Stimulated activated naive CD4-positive, alpha-beta T cell treated with Interleukin-2 at 50 U/mL for 16 hours (primary cell): ENCODE results near the gene MFSD12.
"Not testable (repeated sequence)": the region's sequence is repeated elsewhere in the genome, so short reads cannot be mapped to it uniquely, and the experiment has no call there.

ENCODE experiments used
- DNase-seq: peaks from one replicate; lab custom pipeline; 2025; lab: John Stamatoyannopoulos, UW

Gene MFSD12

DNA sequence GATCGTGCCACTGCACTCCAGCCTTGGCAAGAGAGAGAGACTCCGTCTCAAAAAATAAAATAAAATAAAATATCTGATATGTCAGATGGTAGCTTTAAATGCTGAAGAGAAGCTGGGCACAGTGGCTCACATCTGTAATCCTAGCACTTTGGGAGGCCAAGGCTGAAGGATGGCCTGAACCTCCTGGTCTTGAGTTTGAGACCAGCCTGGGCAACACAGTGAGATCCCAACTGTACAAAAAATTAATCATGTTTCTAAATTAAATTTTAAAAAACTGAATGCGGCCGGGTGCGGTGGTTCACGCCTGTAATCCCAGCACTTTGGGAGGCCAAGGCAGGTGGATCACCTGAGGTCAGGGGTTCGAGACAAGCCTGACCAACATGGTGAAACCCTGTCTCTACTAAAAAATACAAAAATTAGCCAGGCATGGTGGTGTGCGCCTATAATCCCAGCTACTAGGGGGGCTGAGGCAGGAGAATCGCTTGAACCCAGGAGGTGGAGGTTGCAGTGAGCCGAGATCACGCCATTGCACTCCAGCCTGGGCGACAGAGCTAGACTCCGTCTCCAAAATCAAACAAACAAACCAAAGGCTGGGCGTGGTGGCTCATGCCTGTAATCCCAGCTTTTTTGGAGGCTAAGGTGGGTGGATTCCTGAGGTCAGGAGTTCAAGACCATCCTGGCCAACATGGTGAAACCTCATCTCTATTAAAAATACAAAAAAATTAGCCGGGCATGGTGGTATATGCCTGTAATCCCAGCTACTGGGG is 26.8 kb upstream of the MFSD12 start:
- DNase-seq: not testable (repeated sequence)

DNA sequence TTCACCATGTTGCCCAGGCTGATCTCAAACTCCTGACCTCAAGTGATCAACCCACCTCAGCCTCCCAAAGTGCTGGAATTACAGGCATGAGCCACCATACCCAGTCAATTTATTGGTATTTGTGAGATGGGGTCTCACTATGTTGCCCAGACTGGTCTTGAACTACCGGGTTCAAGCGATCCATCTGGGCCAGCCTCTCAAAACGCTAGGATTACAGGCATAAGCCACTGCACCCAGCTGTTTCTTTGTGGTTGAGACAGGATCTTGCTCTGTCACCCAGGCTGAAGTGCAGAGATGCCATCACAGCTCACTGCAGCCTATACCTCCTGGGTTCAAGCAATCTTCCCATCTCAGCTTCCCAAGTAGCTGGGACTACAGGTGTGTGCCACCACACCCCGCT is 24.4 kb upstream of the MFSD12 start:
- not testable (repeated sequence) for DNase-seq

DNA sequence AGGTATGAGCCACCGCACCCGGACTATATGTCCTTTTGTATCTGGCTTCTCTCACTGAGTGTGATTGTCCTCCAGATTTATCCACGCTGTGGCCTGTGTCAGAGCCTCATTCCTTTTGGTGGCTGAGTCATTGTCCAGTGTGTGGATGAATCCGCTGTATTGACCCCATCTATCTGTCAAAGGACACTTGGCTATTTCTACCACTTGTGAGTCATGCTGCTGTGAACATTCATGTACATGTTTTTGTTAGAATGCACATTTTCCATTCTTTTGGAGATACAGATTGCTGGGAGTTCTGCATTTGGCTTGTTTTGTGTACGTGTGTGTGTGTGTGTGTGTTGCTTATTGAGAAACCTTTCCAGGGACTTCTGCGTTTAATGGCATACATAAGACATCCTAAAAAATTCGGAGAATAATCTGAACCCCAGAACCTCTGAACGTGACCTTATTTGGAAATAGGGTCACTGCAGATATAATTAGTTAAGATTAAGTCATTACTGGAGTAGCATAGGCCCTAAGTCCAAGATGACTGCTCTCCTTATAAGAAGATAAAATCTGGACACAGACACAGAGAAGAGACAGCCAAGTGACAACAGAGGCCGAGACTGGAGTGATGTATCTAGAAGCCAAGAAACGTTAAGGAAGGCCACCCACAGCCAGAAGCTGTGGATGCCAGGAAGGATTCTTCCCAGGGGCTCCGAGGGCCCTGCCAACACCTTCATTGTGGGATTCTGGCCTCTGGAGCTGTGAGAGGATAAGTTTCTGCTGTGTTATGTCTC is 23.0 kb upstream of the MFSD12 start:
- no peak for DNase-seq

DNA sequence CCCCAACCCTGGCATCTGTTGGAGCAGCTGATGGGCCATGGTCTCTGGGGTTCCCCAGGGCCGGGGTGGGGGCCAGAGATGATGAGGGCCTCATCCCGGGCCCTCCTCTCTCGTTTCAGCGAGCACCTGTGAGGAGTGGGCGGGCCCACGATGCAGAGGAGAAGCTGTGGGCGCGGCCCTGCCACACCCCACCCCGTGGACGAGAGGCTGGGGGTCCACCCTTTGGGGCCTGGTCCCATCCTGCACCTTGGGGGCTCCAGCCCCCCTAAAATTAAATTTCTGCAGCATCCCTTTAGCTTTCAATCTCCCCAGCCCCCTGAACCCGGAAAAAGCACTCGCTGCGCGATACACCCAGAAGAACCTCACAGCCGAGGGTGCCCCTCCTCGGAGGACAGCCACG is 21.0 kb upstream of the MFSD12 start:
- DNase-seq: no peak

DNA sequence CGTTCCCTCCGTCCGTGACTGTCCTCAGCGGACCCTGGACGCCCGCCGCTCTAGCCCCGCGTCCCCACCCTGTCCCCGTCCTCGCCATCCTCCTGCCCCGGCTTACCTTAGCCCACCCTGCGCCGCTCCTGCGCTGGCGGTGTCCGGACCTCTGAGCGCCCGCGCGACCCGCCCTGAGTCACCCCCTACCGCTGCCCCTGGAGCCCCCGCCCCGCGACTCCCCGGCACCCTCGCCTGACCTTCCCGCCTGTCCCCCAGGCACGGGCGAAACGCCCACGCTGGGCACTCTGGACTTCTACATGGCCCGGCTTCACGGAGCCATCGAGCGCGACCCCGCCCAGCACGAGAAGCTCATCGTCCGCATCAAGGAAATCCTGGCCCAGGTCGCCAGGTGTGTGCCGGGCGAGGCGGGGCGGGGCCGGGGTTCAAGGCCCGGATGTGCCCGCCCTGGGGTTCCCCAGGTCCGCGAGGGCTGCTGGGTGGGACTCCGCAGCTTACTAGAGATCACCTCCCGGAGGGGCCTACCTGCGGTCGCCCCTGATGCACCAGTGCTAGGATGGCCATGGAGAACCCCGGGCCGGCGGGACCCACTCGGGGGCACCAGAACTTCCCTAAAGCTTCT is 20.4 kb upstream of the MFSD12 start:
- DNase-seq: no peak

DNA sequence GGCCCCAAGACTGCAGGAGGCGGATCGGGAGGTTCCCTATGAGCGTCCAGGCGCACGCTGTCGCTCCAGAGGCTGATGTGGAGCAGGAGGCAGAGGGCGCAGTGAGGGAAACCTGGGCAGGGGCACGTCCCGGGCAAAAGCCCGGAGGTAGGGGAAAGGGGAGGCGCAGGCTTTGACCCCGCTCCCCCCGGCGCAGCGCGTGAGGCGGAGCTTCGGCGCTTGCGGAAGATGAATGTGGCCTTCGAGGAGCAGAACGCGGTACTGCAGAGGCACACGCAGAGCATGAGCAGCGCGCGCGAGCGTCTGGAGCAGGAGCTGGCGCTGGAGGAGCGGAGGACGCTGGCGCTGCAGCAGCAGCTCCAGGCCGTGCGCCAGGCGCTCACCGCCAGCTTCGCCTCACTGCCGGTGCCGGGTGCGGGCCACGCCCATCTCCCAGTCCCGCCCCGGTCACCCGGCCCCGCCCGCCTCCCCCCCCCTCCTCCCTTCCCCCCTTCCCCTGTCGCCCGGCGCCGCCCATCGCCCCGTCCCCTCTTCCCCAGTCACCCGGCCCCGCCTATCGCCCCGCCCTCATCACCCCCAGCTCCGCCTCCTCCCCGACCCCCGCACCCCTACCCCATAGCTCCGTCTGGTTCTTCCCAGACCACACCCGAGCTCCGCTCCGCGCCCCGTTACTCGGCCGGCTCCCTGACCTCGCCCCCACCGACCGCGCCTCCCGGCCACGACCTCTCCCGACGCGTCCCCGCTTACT is 19.5 kb upstream of the MFSD12 start:
- DNase-seq: no peak

DNA sequence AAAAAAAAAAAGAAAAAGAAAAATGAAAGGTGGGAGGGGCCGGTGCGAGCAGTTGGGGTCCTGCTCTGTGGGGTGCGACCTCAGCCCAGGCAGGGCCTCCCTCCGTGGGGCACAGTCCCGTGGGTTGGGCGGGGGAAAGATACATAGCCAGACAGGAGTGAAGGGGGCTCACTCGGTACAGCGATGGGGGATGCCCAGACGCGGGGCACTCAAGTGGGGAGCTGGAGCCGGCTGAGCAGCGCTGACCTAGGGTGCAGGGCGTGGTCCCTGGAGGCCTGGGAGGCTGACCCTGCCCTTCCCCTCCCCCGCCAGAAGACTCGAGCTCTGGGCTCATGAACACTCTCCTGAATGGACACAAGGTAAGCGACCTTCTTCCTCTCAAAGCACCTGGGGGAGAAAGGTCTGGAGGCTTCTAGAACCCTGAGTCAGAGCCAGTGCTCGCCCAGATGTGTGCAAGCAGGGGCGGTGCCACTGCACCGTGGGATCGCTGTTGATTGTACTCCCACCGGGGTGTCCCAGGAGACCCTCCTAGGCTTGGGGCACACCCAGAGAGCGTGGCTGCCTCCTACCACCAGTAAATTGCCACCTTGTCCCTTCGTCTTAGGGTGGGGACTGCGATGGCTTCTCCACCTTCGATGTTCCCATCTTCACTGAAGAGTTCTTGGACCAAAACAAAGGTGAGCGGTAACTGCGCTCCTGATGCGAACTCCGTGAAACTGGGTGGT is 18.7 kb upstream of the MFSD12 start:
- no peak for DNase-seq

DNA sequence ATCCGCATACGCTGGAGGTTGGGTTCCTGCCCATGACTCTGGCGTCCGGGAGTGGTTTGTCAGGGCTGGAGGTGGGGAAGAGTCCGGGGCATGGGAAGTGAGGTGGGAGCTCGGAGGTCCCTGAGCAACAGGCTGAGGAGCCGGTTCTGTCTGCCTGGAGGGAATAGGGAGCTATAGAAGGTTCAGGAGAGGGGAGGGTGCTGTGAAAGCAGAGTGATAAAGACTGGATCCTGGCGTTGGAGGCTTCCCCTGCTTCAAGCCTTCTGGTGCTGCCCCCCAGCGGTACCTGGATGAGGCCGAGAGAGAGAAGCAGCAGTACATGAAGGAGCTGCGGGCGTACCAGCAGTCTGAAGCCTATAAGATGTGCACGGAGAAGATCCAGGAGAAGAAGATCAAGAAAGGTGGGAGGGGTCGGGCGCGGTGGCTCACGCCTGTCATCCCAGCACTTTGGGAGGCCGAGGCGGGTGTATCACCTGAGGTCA is 17.9 kb upstream of the MFSD12 start:
- peak; percentile 8 for DNase-seq

DNA sequence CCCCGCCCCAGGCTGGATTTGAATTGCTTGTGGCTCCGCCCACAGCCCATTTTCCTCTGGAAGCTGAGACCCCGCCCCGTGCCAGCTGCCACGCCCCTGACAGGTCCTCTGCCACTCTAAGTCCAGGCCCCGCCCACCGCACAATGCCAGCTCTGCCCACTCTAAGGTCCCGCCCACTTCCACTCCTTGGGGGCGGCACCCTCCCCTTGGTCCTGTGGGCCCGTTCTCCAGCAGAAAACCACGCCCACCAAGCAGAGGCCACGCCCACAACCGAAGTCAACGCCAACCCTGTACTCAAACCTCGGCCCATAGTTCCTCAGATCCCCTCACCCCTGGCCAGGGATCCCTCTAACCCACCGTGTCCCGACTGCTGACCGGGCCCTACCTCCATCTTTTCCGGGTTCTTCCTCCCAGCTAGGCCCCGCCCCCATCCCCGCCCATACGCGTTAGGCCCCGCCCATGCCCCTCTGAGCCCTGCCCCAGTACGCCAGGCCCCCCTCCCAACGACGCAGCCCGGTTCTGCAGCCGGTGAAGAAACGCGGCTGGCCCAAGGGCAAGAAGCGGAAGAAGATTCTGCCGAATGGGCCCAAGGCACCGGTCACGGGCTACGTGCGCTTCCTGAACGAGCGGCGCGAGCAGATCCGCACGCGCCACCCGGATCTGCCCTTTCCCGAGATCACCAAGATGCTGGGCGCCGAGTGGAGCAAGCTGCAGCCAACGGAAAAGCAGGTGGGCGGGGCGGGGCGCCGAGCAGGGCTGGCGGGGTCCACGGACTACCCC is 16.7 kb upstream of the MFSD12 start:
- DNase-seq: peak; percentile 78

DNA sequence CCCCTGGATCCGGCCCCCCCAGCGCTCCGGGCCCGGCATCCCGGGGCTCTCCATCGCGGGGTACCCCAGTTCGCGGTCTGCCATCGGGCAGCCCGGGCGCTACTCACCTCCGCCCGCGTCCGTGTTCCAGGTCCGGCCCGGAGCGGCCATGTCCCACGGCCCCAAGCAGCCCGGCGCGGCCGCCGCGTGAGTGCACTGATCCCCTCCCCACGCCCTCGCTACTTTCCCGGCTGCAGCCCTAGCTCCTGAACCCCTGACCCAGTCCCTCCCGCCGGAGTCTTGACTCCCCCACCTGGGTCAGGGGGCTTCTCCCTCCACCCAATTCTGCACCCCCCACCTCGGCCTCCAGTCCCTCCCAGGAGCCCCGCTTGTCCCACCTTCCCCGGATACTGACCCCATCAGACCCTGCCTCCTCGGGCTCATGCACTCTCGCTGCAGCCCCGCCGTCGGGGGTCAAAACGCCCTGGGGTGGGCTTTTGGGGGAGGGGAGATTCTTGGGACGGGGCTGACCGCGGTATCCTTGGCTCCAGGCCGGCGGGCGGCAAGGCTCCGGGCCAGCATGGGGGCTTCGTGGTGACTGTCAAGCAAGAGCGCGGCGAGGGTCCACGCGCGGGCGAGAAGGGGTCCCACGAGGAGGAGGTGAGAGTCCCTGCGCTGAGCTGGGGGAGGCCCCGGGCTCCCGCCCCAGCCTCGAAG is 15.9 kb upstream of the MFSD12 start:
- no peak for DNase-seq

DNA sequence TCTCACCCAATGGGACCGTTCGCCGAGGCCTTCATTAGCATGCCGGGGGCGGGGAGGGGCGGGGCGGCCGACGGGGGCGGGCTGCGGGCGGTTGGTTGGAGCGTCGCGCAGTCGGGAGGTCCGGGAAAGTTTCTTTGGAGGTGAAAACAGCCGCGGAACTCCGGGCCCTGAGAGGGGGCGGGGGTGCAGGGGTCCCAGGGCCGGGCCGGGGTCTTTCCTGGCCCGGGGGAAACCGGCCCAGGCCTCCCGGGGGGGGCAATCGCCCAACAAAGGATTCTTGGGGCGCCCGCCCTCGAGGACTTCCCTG is 15.4 kb upstream of the MFSD12 start, which contains the start of gene HMG20B:
Gene HMG20B, plus strand, starts transcription at position 90 of the 307 bp plus-strand sequence. CDS start 366 bp downstream, outside the sequence.
- DNase-seq: no peak

DNA sequence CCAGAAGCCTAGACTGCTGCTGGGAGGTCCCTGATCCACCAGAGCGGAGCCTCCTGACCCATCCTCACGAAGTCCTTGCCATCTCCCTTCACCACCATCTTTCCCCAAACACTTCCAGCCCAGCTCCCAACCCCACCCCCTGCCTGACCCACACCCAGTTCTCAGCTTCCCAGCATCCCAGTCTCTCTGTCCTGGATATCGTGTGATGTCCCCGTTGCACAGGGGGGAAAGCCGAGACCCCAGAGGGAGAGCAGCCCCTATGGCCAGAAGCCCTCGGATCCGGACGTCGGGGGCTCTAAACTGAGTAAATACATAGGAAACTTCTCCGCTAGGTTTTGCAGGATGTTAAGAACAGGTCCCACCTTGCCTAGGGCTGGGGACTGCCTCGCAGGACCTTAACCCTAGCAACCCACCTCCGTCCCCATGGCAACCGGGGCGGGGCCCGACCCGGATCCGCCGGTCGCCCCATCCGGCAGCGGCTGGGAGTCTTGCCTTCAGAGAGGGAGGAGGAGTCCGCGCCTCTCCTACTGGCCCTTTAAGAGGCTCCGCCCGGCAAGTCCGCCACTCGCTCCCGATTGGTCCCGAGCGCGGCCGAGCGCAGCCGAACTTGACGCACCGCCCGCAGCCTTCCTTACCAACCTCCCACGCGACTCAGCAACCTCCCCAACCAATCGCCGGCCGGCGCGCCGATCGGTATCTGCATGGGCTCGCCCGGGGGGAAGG is 14.9 kb upstream of the MFSD12 start:
- DNase-seq: peak; percentile 99

DNA sequence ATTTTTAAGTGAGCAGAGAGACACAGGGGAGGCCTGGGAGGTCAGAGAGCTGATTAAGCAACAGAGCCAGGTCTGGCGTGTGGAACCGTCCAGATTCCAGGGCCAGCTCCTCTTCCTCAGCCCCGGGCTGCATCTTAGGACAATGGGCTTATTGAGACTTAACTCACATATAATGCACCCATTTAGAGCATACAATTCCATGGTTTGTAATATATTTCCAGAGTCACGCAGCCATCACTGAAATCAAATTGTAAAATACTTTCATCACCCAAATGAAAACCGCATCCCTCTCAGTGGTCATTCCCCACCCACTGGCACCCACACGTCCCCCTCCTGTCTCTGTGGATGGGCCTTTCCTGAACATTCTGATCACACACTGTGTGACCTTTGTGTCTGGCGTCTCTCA is 13.2 kb upstream of the MFSD12 start:
- no peak for DNase-seq

DNA sequence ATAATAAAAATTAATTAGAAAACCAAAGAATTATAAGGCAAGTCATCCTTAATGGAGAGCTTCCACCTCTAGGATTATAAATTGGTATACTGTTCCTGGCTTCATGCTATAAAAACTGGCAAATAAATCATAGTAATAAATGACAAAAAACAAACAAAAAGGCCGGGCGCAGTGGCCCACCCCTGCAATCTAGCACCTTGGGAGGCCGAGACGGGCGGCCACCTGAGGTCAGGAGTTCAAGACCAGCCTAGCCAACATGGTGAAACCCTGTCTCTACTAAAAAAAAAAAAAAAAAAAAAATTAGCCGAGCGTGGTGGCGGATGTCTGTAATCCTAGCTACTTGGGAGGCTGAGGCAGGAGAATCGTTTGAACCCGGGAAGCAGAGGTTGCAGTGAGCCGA is 12.7 kb upstream of the MFSD12 start:
- DNase-seq: not testable (repeated sequence)

DNA sequence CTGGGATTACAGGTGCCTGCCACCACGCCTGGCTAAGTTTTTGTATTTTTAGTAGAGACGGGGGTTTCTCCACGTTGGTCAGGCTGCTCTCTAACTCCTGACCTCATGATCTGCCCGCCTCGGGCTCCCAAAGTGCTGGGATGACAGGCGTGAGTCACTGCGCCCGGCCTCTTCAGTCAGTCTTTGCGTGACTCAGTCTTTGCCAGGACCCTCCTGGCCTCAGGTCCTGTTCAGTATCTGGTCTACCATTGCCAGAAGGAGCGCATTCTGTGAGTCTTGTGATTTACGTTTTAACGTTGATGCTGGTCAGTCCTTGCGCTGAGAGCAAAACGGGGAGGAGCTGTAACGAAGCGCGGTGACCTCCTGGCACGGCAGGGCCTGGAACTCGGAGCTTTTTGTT is 7.8 kb upstream of the MFSD12 start:
- DNase-seq: no peak

DNA sequence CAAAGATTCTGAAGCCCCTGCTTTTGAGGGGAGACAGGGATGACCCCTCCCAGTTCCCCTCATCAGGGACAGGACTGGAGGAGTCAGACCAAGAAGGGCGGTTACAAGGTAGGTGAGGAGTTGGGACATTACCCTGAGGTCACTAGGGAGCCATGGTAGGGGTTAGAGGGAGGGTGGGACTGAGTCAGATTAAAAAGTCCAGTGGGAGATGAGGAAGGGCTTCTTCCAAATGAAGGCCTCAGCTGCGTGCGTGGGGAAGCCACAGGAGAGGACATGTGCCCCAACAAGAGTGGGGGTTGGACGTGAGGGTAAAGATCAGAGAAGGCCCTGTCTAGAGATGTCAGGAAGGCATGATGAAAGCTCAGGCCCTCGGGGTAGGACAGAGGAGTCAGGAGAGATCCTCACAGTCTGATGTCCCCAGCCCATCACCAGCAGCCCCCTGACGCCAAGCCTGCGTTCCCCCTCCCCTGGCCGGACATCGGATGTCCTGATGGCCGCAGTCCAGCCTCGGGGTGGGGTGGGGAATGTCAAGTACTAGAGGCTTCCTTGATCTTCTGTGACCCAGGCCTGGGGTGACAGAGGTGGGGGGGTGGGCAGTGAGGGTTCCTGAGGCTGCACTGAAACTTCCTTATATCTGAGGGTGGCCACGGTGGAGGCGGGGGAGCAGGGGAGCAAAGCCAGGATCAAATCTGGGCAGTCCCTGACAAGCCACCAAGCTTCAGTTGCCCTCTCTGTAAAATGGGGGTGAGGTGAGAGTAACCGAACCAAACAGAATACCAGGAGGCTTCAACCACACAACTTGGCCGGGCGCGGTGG is 6.5 kb upstream of the MFSD12 start:
- no peak for DNase-seq

DNA sequence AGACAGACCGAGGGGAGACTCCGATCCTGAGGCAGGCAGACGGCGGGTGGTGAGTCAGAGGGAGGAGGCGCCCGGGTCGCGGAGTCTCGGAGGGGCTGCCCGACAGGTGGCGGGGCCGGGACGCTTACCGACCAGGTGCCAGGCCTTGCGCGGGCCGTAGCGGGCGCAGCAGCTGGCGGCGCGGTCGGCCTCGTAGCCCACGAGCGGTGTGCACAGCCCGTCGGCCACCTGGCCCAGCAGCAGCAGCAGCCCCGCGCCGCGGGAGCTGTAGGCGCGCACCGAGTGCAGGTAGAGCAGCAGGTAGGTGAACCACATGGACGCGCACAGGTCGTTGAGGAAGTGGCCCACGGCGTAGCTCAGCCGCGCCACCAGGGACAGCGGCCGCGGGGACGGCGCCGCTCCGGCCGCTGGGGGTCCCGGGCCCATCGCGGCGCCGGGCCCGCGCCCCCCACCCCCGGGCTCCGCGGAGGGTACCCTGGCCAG is 367 bp downstream of the MFSD12 start:
- DNase-seq: peak; percentile 74

DNA sequence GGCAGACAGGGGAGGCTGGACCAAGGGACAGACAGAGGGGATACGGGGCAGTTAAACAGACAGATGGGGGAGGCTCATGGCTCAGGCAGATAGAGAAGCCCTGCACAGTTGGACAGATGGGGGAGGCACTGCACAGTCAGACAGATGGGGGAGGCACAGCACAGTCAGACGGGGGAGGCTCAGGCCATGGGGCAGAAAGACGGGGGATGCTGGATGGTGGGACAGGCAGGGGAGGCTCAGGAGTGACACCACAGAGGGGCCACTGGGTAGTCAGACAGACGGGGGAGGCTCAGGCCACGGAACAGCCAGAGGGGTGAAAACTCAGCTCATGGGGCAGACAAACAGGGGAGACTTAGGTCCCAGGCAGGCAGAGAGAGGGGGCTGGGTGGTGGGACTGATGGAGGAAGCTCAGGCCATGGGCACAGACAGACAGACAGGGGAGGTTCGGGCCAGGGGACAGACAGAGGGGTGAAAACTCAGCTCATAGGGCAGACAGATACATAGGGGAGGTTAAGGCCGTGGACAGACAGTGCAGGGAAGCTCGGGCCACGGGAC is 886 bp downstream of the MFSD12 start:
- DNase-seq: no peak
